Measurements from ENCODE around the gene EVA1A. TPM values are rescaled to one million over a fixed set of nuclear protein-coding genes. Genes with fewer than 3 reads are reported as not detected.

Gene EVA1A
- total RNA-seq = 17.0 and 25.4 TPM in 2 replicates

GRCh38 chr2:75560768-75561565 is at the start of gene EVA1A:
TSS of gene EVA1A (minus strand) at chr2:75560939. CDS start at chr2:75518140, 42,799 bp downstream.

Other genes starting within 250 kb of the EVA1A start
- 31.4 and 33.7 TPM in 2 replicates for gene MRPL19, start 85.8 kb upstream of the EVA1A start, total RNA-seq
- gene GCFC2, start 150.0 kb upstream of the EVA1A start, total RNA-seq = 14.2 and 19.3 TPM in 2 replicates

All from dermis lymphatic vessel endothelial cell (primary cell).